Measurements from ENCODE around the gene SMAD5. TPM values are rescaled to one million over a fixed set of nuclear protein-coding genes. Genes with fewer than 3 reads are reported as not detected.

Gene SMAD5
- polyA plus RNA-seq, 3 donors = 7.9 to 19.2 (median 17.3) TPM

GRCh38 chr5:136132087-136132486, 558 bp upstream of the SMAD5 start:
- Histone ChIP-seq H3K79me2 (ENCODE audit: insufficient read depth, low read length) (peaks cover 43% of the 10 kb centered on the region), H3K4me1 (ENCODE audit: control insufficient read depth in 1 of 2, insufficient read depth in 2 of 2, low read length in 2 of 2) (peaks cover 9 to 22% of the 10 kb centered on the region in 2 donors), H3K27me3 (ENCODE audit: control insufficient read depth in 2 of 2, insufficient read depth in 2 of 2, low read length in 2 of 2) (peaks cover 10 to 34% of the 10 kb centered on the region in 2 donors), H3K4me2 (replicated peaks; ENCODE audit: extremely low read depth, low read length, poor library complexity, severe bottlenecking) (peak overlapping the region; percentile 90), H3K4me3 (replicated peaks in 1 of 3; ENCODE audit: low read depth in 2 of 3, low read length in 3 of 3) (peak overlapping the region; percentile 74 to 100 (median 91)), H2AFZ (ENCODE audit: insufficient read depth, low read depth, low read length, poor library complexity, severe bottlenecking) (peak overlapping the region; percentile 81), H3K9ac (ENCODE audit: insufficient read depth, low read length, poor library complexity, severe bottlenecking) (peak overlapping the region; percentile 95), H3K27ac (ENCODE audit: low read depth in 1 of 2, low read length in 2 of 2) (peak overlapping the region in 1 of 2 donors; percentile 80), H3K36me3 (replicated peaks in 1 of 2; ENCODE audit: control insufficient read depth in 1 of 2, insufficient read depth in 2 of 2, low read length in 2 of 2) (no peaks in the 10 kb centered on the region), H3K9me3 (replicated peaks in 1 of 2; ENCODE audit: control insufficient read depth in 1 of 2, insufficient read depth in 1 of 2, low read length in 2 of 2) (no peaks in the 10 kb centered on the region), H4K20me1 (ENCODE audit: insufficient read depth, low read length) (peaks cover 31% of the 10 kb centered on the region)
- Mint-ChIP-seq H3K4me3 (peak overlapping the region; percentile 88), H3K36me3 (no peaks in the 10 kb centered on the region), H3K27me3 (ENCODE audit: low read depth in 3 of 3) (peaks cover 9 to 24% (median 13%) of the 10 kb centered on the region in 3 donors), H3K27ac (peak overlapping the region in 3 of 7 donors; percentile 23 to 76 (median 60)), H3K9me3 (peaks cover 0 to 2% (median 0%) of the 10 kb centered on the region in 7 donors), H3K4me1 (peaks cover 26% of the 10 kb centered on the region)
- DNase-seq = peak in 1 of 3 donors; percentile 5
- no CpG with 5 or more reads among the region's 6 CpGs for WGBS (ENCODE audit: insufficient coverage)
- TF ChIP-seq CTCF (IDR thresholded peaks at IDR 0.05) = no peak
- intact Hi-C loops (cut with micrococcal nuclease) = no loop called here

- Mint-ChIP-seq H3K4me1 (peaks cover 34% of the 10 kb centered on the region), H3K9me3 (peaks cover 0 to 2% (median 0%) of the 10 kb centered on the region in 7 donors), H3K27ac (peak overlapping the region; percentile 50 to 87 (median 68)), H3K4me3 (peak overlapping the region; percentile 93 to 98), H3K27me3 (ENCODE audit: low read depth in 3 of 3) (peaks cover 7 to 21% (median 11%) of the 10 kb centered on the region in 3 donors), H3K36me3 (no peaks in the 10 kb centered on the region)
- Histone ChIP-seq H3K9ac (ENCODE audit: insufficient read depth, low read length, poor library complexity, severe bottlenecking) (peak overlapping the region; percentile 95), H3K4me3 (replicated peaks in 1 of 3; ENCODE audit: low read depth in 2 of 3, low read length in 3 of 3) (peak overlapping the region; percentile 74 to 100 (median 91)), H3K79me2 (ENCODE audit: insufficient read depth, low read length) (peaks cover 56% of the 10 kb centered on the region), H3K9me3 (replicated peaks in 1 of 2; ENCODE audit: control insufficient read depth in 1 of 2, insufficient read depth in 1 of 2, low read length in 2 of 2) (no peaks in the 10 kb centered on the region), H3K36me3 (replicated peaks in 1 of 2; ENCODE audit: control insufficient read depth in 1 of 2, insufficient read depth in 2 of 2, low read length in 2 of 2) (no peaks in the 10 kb centered on the region), H2AFZ (ENCODE audit: insufficient read depth, low read depth, low read length, poor library complexity, severe bottlenecking) (peak overlapping the region; percentile 81), H3K27ac (ENCODE audit: low read depth in 1 of 2, low read length in 2 of 2) (peak overlapping the region; percentile 28 to 80), H3K4me1 (ENCODE audit: control insufficient read depth in 1 of 2, insufficient read depth in 2 of 2, low read length in 2 of 2) (peaks cover 9 to 22% of the 10 kb centered on the region in 2 donors), H4K20me1 (ENCODE audit: insufficient read depth, low read length) (peaks cover 44% of the 10 kb centered on the region), H3K27me3 (ENCODE audit: control insufficient read depth in 2 of 2, insufficient read depth in 2 of 2, low read length in 2 of 2) (peaks cover 7 to 23% of the 10 kb centered on the region in 2 donors), H3K4me2 (replicated peaks; ENCODE audit: extremely low read depth, low read length, poor library complexity, severe bottlenecking) (peak overlapping the region; percentile 90)
- peak in 1 of 3 donors; percentile 17 for DNase-seq
- under 1% methylated on average over 30 of the region's 32 CpGs for WGBS (ENCODE audit: insufficient coverage)
- intact Hi-C loops (cut with micrococcal nuclease) = no loop called here
- no peak for TF ChIP-seq CTCF (IDR thresholded peaks at IDR 0.05)
Observed at GRCh38 chr5:136133222-136133921, 727 bp downstream of the SMAD5 start.

All from CD14-positive monocyte (primary cell).